ENCODE results near the gene ZFPL1. TPM values are rescaled to one million over a fixed set of nuclear protein-coding genes. Genes with fewer than 3 reads are reported as not detected.
A peak's percentile ranks its signal among the peaks of the same experiment; 100 is the strongest.

ZFPL1 gene
- total RNA-seq, result 10 to 100 TPM; 26.7 to 38.4 TPM

GRCh38 chr11:65083834-65084597 is at the start of gene ZFPL1, which contains the start of gene CDCA5:
ZFPL1 (plus strand) TSS chr11:65084222; CDS start chr11:65084699, 477 bp downstream.
CDCA5 (minus strand) TSS chr11:65084040; CDS start chr11:65083978, 62 bp downstream.
- Histone ChIP-seq H3K4me1 (peaks cover 0 to 24% of the 10 kb centered on the region in 2 donors), H3K27ac (peak within 1 kb of the TSS; percentile 90 to 93), H3K4me3 (peak within 1 kb of the TSS; percentile 91 to 92), H3K9me3 (no peaks in the 10 kb centered on the region), H3K36me3 (peaks cover 23% of the 10 kb centered on the region), H3K27me3 (no peaks in the 10 kb centered on the region)
- TF ChIP-seq, protein P1, sequence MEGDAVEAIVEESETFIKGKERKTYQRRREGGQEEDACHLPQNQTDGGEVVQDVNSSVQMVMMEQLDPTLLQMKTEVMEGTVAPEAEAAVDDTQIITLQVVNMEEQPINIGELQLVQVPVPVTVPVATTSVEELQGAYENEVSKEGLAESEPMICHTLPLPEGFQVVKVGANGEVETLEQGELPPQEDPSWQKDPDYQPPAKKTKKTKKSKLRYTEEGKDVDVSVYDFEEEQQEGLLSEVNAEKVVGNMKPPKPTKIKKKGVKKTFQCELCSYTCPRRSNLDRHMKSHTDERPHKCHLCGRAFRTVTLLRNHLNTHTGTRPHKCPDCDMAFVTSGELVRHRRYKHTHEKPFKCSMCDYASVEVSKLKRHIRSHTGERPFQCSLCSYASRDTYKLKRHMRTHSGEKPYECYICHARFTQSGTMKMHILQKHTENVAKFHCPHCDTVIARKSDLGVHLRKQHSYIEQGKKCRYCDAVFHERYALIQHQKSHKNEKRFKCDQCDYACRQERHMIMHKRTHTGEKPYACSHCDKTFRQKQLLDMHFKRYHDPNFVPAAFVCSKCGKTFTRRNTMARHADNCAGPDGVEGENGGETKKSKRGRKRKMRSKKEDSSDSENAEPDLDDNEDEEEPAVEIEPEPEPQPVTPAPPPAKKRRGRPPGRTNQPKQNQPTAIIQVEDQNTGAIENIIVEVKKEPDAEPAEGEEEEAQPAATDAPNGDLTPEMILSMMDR (IDR thresholded peaks at IDR 0.05), result peak in 1 of 2 donors; percentile 20
- peak; percentile 94 for DNase-seq (ENCODE audit: low spot score)

- DNase-seq (ENCODE audit: low spot score), result no peak
- Histone ChIP-seq H3K4me1 (peaks cover 0 to 6% of the 10 kb centered on the region in 2 donors), H3K27ac (no peak overlapping the region), H3K27me3 (no peaks in the 10 kb centered on the region), H3K9me3 (no peaks in the 10 kb centered on the region), H3K4me3 (no peak overlapping the region), H3K36me3 (peaks cover 54% of the 10 kb centered on the region)
- TF ChIP-seq, protein P1 (IDR thresholded peaks at IDR 0.05), result no peak
Measured at GRCh38 chr11:65034423-65034822, 49.6 kb upstream of the ZFPL1 start.

- H3K27ac ChIP-seq, result no peak overlapping the region
- H3K36me3 ChIP-seq, result peaks cover 58% of the 10 kb centered on the region
- H3K4me1 ChIP-seq, result peaks cover 0 to 11% of the 10 kb centered on the region in 2 donors
- DNase-seq (ENCODE audit: low spot score), result no peak
- H3K9me3 ChIP-seq, result no peaks in the 10 kb centered on the region
- no peak overlapping the region for H3K4me3 ChIP-seq
- TF ChIP-seq, protein P1 (IDR thresholded peaks at IDR 0.05), result no peak
- no peaks in the 10 kb centered on the region for H3K27me3 ChIP-seq
Measured at GRCh38 chr11:65035579-65035978, 48.4 kb upstream of the ZFPL1 start.

- TF ChIP-seq, protein P1 (IDR thresholded peaks at IDR 0.05), result no peak
- DNase-seq (ENCODE audit: low spot score), result no peak
- H3K36me3 ChIP-seq, result peaks cover 58% of the 10 kb centered on the region
- no peak overlapping the region for H3K4me3 ChIP-seq
- no peaks in the 10 kb centered on the region for H3K27me3 ChIP-seq
- no peaks in the 10 kb centered on the region for H3K9me3 ChIP-seq
- H3K4me1 ChIP-seq, result peaks cover 0 to 15% of the 10 kb centered on the region in 2 donors
- H3K27ac ChIP-seq, result no peak overlapping the region
Measured at GRCh38 chr11:65036931-65037330, 47.1 kb upstream of the ZFPL1 start.

GRCh38 chr11:65040520-65040846 is 43.5 kb upstream of the ZFPL1 start:
- H3K4me1 ChIP-seq, result peaks cover 0 to 38% of the 10 kb centered on the region in 2 donors
- TF ChIP-seq, protein P1 (IDR thresholded peaks at IDR 0.05), result no peak
- no peak for DNase-seq (ENCODE audit: low spot score)
- H3K27me3 ChIP-seq, result no peaks in the 10 kb centered on the region
- peaks cover 26% of the 10 kb centered on the region for H3K36me3 ChIP-seq
- peak overlapping the region; percentile 87 to 89 for H3K27ac ChIP-seq
- peak overlapping the region; percentile 70 to 74 for H3K4me3 ChIP-seq
- H3K9me3 ChIP-seq, result no peaks in the 10 kb centered on the region
